GM23338 (cell line): ENCODE measurements around the gene RPS3A. TPM values are rescaled to one million over a fixed set of nuclear protein-coding genes. Genes with fewer than 3 reads are reported as not detected.
"Not testable (repeated sequence)": the region's sequence is repeated elsewhere in the genome, so short reads cannot be mapped to it uniquely, and the experiment has no call there.

ENCODE experiments used
- ATAC-seq: fragments of 200-7000 bp; cut with Tn5 transposase; 3 replicates; pipeline ENCODE4 v1.9.1; 2020
- DNase-seq: peaks from one replicate; pipeline ENCODE4 v3.0.0-alpha.2; 2015; ENCODE audit warnings: low spot score
- H2AFZ ChIP-seq: fragments of 200-600 bp; sonication (generic); 2 replicates; pipeline ENCODE4 v1.8.0; 2016; ENCODE audit warnings: antibody characterized with exemption, mild to moderate bottlenecking, moderate library complexity
- H3F3A ChIP-seq: fragments of 200-600 bp; sonication (generic); replicated peaks from 2 replicates; pipeline ENCODE4 v1.8.0; 2017; ENCODE audit warnings: antibody characterized with exemption, mixed run types, low read depth
- H3K27ac ChIP-seq: fragments of 200-600 bp; sonication (generic); 2 replicates; pipeline ENCODE4 v1.6.1; 2016; ENCODE audit warnings: low read depth
- H3K27me3 ChIP-seq: fragments of 200-600 bp; sonication (generic); 2 replicates; pipeline ENCODE4 v1.8.0; 2016; ENCODE audit warnings: mild to moderate bottlenecking, mixed run types, moderate library complexity; ENCODE audit not compliant: insufficient read depth
- H3K36me3 ChIP-seq: fragments of 200-600 bp; sonication (generic); 2 replicates; pipeline ENCODE4 v1.8.0; 2016; ENCODE audit warnings: mild to moderate bottlenecking; ENCODE audit not compliant: insufficient read depth
- H3K4me1 ChIP-seq: fragments of 200-600 bp; sonication (generic); 2 replicates; pipeline ENCODE4 v1.8.0; 2016; ENCODE audit warnings: mild to moderate bottlenecking, moderate library complexity; ENCODE audit not compliant: insufficient read depth
- H3K4me2 ChIP-seq: fragments of 200-600 bp; sonication (generic); 2 replicates; pipeline ENCODE4 v1.7.1; 2017; ENCODE audit warnings: mixed run types
- H3K4me3 ChIP-seq: fragments of 200-600 bp; sonication (generic); 2 replicates; pipeline ENCODE4 v1.6.1; 2016; ENCODE audit warnings: mixed run types
- H3K79me2 ChIP-seq: fragments of 200-600 bp; sonication (generic); replicated peaks from 2 replicates; pipeline ENCODE4 v1.8.0; 2017; ENCODE audit warnings: mild to moderate bottlenecking; ENCODE audit not compliant: insufficient read depth
- H3K9me2 ChIP-seq: fragments of 200-600 bp; sonication (generic); 2 replicates; pipeline ENCODE4 v1.8.0; 2017; ENCODE audit not compliant: insufficient read depth
- H4K20me1 ChIP-seq: fragments of 200-600 bp; sonication (generic); replicated peaks from 2 replicates; pipeline ENCODE4 v1.8.0; 2017; ENCODE audit warnings: mild to moderate bottlenecking; ENCODE audit not compliant: insufficient read depth
- H3K27ac Mint-ChIP-seq: 2 replicates; pipeline ENCODE4 v1.8.0; 2020; ENCODE audit warnings: inconsistent platforms, mild to moderate bottlenecking, moderate library complexity, mixed read lengths
- H3K27me3 Mint-ChIP-seq: 3 replicates; pipeline ENCODE4 v1.8.0; 2022; ENCODE audit warnings: low read depth, mild to moderate bottlenecking, moderate library complexity, mixed read lengths, inconsistent platforms; ENCODE audit not compliant: insufficient read depth, poor library complexity
- H3K36me3 Mint-ChIP-seq: 3 replicates; pipeline ENCODE4 v1.8.0; 2021; ENCODE audit warnings: low read depth, mild to moderate bottlenecking, inconsistent platforms, moderate library complexity, mixed read lengths
- H3K4me1 Mint-ChIP-seq: 3 replicates; pipeline ENCODE4 v1.8.0; 2020; ENCODE audit warnings: mild to moderate bottlenecking, inconsistent platforms, mixed read lengths
- H3K4me3 Mint-ChIP-seq: 3 replicates; pipeline ENCODE4 v1.8.0; 2021; ENCODE audit warnings: moderate library complexity, mild to moderate bottlenecking, inconsistent platforms, mixed read lengths
- H3K9me3 Mint-ChIP-seq: 3 replicates; pipeline ENCODE4 v1.8.0; 2020; ENCODE audit warnings: moderate library complexity, mild to moderate bottlenecking, inconsistent platforms, mixed read lengths
- CREB1 ChIP-seq: fragments of 250-450 bp; sonication (Bioruptor Pico); IDR thresholded peaks from 2 replicates; pipeline ENCODE4 v1.5.0; 2020; ENCODE audit warnings: low read depth, mild to moderate bottlenecking, moderate library complexity
- EZH2phosphoT487 ChIP-seq: fragments of 200-600 bp; sonication (generic); IDR thresholded peaks from one replicate; pipeline ENCODE4 v1.8.1; 2018; ENCODE audit warnings: antibody characterized with exemption; ENCODE audit not compliant: unreplicated experiment
- NANOG ChIP-seq: IDR thresholded peaks from 2 replicates; pipeline ENCODE4 v1.6.1; 2016; ENCODE audit warnings: antibody characterized with exemption, borderline replicate concordance
- POLR2AphosphoS5 ChIP-seq: IDR thresholded peaks from 2 replicates; pipeline ENCODE4 v1.6.1; 2016; ENCODE audit warnings: antibody characterized with exemption, low read depth
- STAT1 ChIP-seq: IDR thresholded peaks from one replicate; pipeline ENCODE4 v1.6.1; 2016; ENCODE audit warnings: antibody characterized with exemption; ENCODE audit not compliant: unreplicated experiment
- ZNF114 ChIP-seq: fragments of 250-450 bp; sonication (Bioruptor Pico); IDR thresholded peaks from 2 replicates; pipeline ENCODE4 v1.5.0; 2020; ENCODE audit warnings: mild to moderate bottlenecking, moderate library complexity
- ZNF331 ChIP-seq: fragments of 250-450 bp; sonication (Bioruptor Pico); IDR thresholded peaks from 2 replicates; pipeline ENCODE4 v1.5.0; 2020; ENCODE audit warnings: low read depth, mild to moderate bottlenecking, moderate library complexity
- ZNF462 ChIP-seq: fragments of 250-450 bp; sonication (Bioruptor Pico); IDR thresholded peaks from 2 replicates; pipeline ENCODE4 v1.5.0; 2020; ENCODE audit warnings: mild to moderate bottlenecking, moderate library complexity
- polyA plus RNA-seq: library from polyadenylated mRNA; unstranded; fragments of >200 nt; fragmentation: Nextera tagmentation; extraction: Ambion mirVana; gene quantifications from 2 replicates; pipeline ENCODE4 v1.2.1, GENCODE V29; 2016
- total RNA-seq: library from RNA; depleted of rRNA; stranded (reverse); fragments of >200 nt; shearing (Covaris generic); gene quantifications from 2 replicates; pipeline ENCODE4 v1.2.3, GENCODE V29; 2014
- TF ChIP-seq, protein P1 (sequence below), 2 experiments: fragments of 200-600 bp in 1 of 2; sonication (generic) in 1 of 2; conservative IDR thresholded peaks; 2 replicates each; pipeline versions ENCODE4 v1.5.1 to v1.6.1; 2016 to 2017; ENCODE audit warnings: antibody characterized with exemption in 2 of 2, low read depth in 2 of 2, mild to moderate bottlenecking in 2 of 2, moderate library complexity in 1 of 2
- TF ChIP-seq, protein P2 (sequence below): IDR thresholded peaks from one replicate; pipeline ENCODE4 v1.6.1; 2018; ENCODE audit warnings: antibody characterized with exemption; ENCODE audit not compliant: unreplicated experiment

The RPS3A gene
- total and polyA plus RNA-seq, 2 experiments from 2014 or later, result 2,486 to 3,506 TPM

DNA sequence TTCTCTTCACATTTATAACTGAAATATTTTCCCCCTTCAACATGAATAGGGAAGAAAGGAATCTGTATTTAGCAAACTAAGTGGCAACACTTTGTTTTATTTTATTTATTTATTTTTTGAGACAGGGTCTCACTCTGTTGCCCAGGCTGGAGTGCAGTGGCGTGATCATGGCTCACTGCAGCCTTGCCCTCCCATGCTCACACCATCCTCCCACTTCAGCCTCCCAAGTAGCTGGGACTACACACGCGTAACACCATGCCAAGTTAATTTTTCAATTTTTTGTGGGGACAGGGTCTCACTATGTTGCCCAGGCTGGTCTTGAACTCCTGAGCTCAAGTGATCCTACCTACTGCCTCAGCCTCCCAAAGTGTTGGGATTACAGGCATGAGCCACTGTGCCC is 36.6 kb downstream of the RPS3A start:
- not testable (repeated sequence) for H3K9me3 Mint-ChIP-seq, H3K27ac Mint-ChIP-seq, H3K4me1 ChIP-seq, H4K20me1 ChIP-seq, H3K4me3 ChIP-seq, H3K27me3 ChIP-seq, H3K4me2 ChIP-seq, H3K4me3 Mint-ChIP-seq, H3K9me2 ChIP-seq, H3F3A ChIP-seq, H3K4me1 Mint-ChIP-seq, H3K36me3 ChIP-seq, H3K27me3 Mint-ChIP-seq, H2AFZ ChIP-seq, DNase-seq, H3K79me2 ChIP-seq, ATAC-seq, H3K27ac ChIP-seq
- peaks cover 22% of the 10 kb centered on the region for H3K36me3 Mint-ChIP-seq

DNA sequence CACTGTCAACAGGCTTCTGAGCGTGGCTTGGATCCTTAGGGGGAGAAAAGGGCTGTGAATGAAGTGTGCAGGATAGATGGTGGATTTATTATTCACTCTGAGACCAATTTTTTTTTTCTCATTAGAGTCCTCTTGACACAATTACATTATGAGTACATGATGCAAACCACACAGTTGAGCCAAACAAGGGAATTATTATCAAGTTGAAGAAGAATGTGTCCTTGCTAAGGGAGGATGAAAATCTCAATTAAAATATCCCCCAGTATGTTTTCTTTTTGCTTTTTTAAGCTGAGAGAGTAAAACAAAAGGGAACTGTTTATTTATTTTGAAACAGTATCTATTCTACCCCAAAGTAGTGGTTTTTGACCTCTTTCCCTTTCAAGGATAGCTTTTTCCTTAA is 40.4 kb downstream of the RPS3A start:
- DNase-seq (no peak), ATAC-seq (no peak)
- H3K36me3 ChIP-seq, result peaks cover 11% of the 10 kb centered on the region
- Mint-ChIP-seq H3K4me1 (peaks cover 2% of the 10 kb centered on the region; the same call in 2 of the 3 replicates), H3K27ac (no peak overlapping the region), H3K9me3 (no peaks in the 10 kb centered on the region), H3K4me3 (no peak overlapping the region), H3K27me3 (no peaks in the 10 kb centered on the region), H3K36me3 (peaks cover 30% of the 10 kb centered on the region)
- no peaks in the 10 kb centered on the region for H3K9me2 ChIP-seq
- H3F3A ChIP-seq, result no peaks in the 10 kb centered on the region
- no peak overlapping the region for H3K4me3 ChIP-seq
- no peaks in the 10 kb centered on the region for H3K79me2 ChIP-seq
- H3K27me3 ChIP-seq, result no peaks in the 10 kb centered on the region
- H3K27ac ChIP-seq, result no peak overlapping the region
- H3K4me1 ChIP-seq, result peaks cover 8% of the 10 kb centered on the region; the same call in 1 of the 2 replicates
- H3K4me2 ChIP-seq, result no peak overlapping the region
- no peaks in the 10 kb centered on the region for H4K20me1 ChIP-seq
- H2AFZ ChIP-seq, result no peak overlapping the region
- no peak for TF ChIP-seq NANOG
- TF ChIP-seq, protein P1, sequence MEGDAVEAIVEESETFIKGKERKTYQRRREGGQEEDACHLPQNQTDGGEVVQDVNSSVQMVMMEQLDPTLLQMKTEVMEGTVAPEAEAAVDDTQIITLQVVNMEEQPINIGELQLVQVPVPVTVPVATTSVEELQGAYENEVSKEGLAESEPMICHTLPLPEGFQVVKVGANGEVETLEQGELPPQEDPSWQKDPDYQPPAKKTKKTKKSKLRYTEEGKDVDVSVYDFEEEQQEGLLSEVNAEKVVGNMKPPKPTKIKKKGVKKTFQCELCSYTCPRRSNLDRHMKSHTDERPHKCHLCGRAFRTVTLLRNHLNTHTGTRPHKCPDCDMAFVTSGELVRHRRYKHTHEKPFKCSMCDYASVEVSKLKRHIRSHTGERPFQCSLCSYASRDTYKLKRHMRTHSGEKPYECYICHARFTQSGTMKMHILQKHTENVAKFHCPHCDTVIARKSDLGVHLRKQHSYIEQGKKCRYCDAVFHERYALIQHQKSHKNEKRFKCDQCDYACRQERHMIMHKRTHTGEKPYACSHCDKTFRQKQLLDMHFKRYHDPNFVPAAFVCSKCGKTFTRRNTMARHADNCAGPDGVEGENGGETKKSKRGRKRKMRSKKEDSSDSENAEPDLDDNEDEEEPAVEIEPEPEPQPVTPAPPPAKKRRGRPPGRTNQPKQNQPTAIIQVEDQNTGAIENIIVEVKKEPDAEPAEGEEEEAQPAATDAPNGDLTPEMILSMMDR (conservative IDR thresholded peaks at IDR 0.05; ENCODE audit: low read depth in 2 of 2), result no peak
- no peak for TF ChIP-seq STAT1
- no peak for TF ChIP-seq ZNF331 (CRISPR knock-in tag)
- no peak for TF ChIP-seq POLR2AphosphoS5
- TF ChIP-seq, protein P2, sequence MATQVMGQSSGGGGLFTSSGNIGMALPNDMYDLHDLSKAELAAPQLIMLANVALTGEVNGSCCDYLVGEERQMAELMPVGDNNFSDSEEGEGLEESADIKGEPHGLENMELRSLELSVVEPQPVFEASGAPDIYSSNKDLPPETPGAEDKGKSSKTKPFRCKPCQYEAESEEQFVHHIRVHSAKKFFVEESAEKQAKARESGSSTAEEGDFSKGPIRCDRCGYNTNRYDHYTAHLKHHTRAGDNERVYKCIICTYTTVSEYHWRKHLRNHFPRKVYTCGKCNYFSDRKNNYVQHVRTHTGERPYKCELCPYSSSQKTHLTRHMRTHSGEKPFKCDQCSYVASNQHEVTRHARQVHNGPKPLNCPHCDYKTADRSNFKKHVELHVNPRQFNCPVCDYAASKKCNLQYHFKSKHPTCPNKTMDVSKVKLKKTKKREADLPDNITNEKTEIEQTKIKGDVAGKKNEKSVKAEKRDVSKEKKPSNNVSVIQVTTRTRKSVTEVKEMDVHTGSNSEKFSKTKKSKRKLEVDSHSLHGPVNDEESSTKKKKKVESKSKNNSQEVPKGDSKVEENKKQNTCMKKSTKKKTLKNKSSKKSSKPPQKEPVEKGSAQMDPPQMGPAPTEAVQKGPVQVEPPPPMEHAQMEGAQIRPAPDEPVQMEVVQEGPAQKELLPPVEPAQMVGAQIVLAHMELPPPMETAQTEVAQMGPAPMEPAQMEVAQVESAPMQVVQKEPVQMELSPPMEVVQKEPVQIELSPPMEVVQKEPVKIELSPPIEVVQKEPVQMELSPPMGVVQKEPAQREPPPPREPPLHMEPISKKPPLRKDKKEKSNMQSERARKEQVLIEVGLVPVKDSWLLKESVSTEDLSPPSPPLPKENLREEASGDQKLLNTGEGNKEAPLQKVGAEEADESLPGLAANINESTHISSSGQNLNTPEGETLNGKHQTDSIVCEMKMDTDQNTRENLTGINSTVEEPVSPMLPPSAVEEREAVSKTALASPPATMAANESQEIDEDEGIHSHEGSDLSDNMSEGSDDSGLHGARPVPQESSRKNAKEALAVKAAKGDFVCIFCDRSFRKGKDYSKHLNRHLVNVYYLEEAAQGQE, result no peak
- no peak for TF ChIP-seq ZNF114 (CRISPR knock-in tag)
- no peak for TF ChIP-seq CREB1 (CRISPR knock-in tag)
- TF ChIP-seq ZNF462 (CRISPR knock-in tag), result no peak
- no peak for TF ChIP-seq EZH2phosphoT487
